GM12878 (cell line): Measurements from ENCODE around the gene GBA2. TPM values are rescaled to one million over a fixed set of nuclear protein-coding genes. Genes with fewer than 3 reads are reported as not detected.

Source experiments
- ASH2L ChIP-seq: fragments of 300-600, 200-600 bp; sonication (generic); IDR thresholded peaks from 2 replicates; pipeline ENCODE4 v1.6.1; 2017; ENCODE audit warnings: low read depth, mild to moderate bottlenecking, borderline replicate concordance
- BHLHE40 ChIP-seq, 2 experiments: fragments of 450-650 bp in 1 of 2; IDR thresholded peaks; 2 replicates each; pipeline ENCODE4 v1.6.1; 2011 to 2017; ENCODE audit warnings: low read depth in 2 of 2, borderline replicate concordance in 1 of 2, improper control_type of control experiment in 1 of 2, low read length in 1 of 2, mild to moderate bottlenecking in 1 of 2
- CTCF ChIP-seq, 3 experiments: IDR thresholded peaks in 2 of 3; conservative IDR thresholded peaks in 1 of 3; 2 replicates each; pipeline ENCODE4 v1.5.1; 2011; ENCODE audit warnings: low read depth in 3 of 3, low read length in 3 of 3, mild to moderate bottlenecking in 3 of 3, control low read depth in 2 of 3, moderate library complexity in 2 of 3, inconsistent platforms in 1 of 3, mixed read lengths in 1 of 3; ENCODE audit not compliant: control insufficient read depth in 2 of 3, insufficient read depth in 1 of 3; ENCODE audit errors: extremely low read depth in 1 of 3
- EGR1 ChIP-seq, 2 experiments: IDR thresholded peaks; 1 replicate in 1 of 2; 2 replicates in 1 of 2; pipeline ENCODE4 v1.6.1; 2011 to 2012; ENCODE audit warnings: low read depth in 2 of 2, low read length in 2 of 2, borderline replicate concordance in 1 of 2, mild to moderate bottlenecking in 1 of 2, moderate library complexity in 1 of 2
- GATAD2B ChIP-seq: fragments of 450-650 bp; conservative IDR thresholded peaks from 2 replicates; pipeline ENCODE4 v1.6.1; 2017; ENCODE audit warnings: low read depth, mild to moderate bottlenecking, moderate library complexity
- HDGF ChIP-seq: fragments of 450-650 bp; IDR thresholded peaks from 2 replicates; pipeline ENCODE4 v1.6.1; 2016; ENCODE audit warnings: antibody characterized with exemption
- LARP7 ChIP-seq: fragments of 450-650 bp; IDR thresholded peaks from 2 replicates; pipeline ENCODE4 v1.6.1; 2017; ENCODE audit warnings: mild to moderate bottlenecking
- MEF2A ChIP-seq: IDR thresholded peaks from 2 replicates; pipeline ENCODE4 v1.6.1; 2011; ENCODE audit warnings: low read depth, mild to moderate bottlenecking, low read length, moderate library complexity; ENCODE audit not compliant: insufficient read depth
- NKRF ChIP-seq: fragments of 450-650 bp; conservative IDR thresholded peaks from 2 replicates; pipeline ENCODE4 v1.6.1; 2017; ENCODE audit warnings: mild to moderate bottlenecking, moderate library complexity
- NR2F1 ChIP-seq: fragments of 450-650 bp; conservative IDR thresholded peaks from 2 replicates; pipeline ENCODE4 v1.6.1; 2017; ENCODE audit warnings: mild to moderate bottlenecking
- PML ChIP-seq: IDR thresholded peaks from 2 replicates; pipeline ENCODE4 v1.6.1; 2012; ENCODE audit warnings: low read length, inconsistent platforms
- POLR2AphosphoS5 ChIP-seq: IDR thresholded peaks from 2 replicates; pipeline ENCODE4 v1.6.1; 2011; ENCODE audit warnings: mild to moderate bottlenecking, low read length, inconsistent platforms
- YY1 ChIP-seq: IDR thresholded peaks from 2 replicates; pipeline ENCODE4 v1.6.1; 2011; ENCODE audit warnings: low read depth, mild to moderate bottlenecking, low read length
- ZNF217 ChIP-seq: fragments of 450-650 bp; IDR thresholded peaks from 2 replicates; pipeline ENCODE4 v1.6.1; 2017; ENCODE audit warnings: antibody characterized with exemption, mild to moderate bottlenecking
- polyA plus RNA-seq, 11 experiments: library from polyadenylated mRNA; depleted of rRNA in 4 of 11; unstranded in 6 of 11; stranded (reverse) in 5 of 11; fragments of >200 nt; fragmentation: Nextera tagmentation in 4 of 11; fragmentation: Illumina TruSeq in 1 of 11; extraction: Ambion mirVana in 4 of 11; extraction: Trizol in 1 of 11; gene quantifications; 1 replicate in 1 of 11; 2 replicates in 10 of 11; pipeline versions ENCODE4 v1.2.1 to v1.2.3, GENCODE V29; 2011 to 2016; ENCODE audit warnings: inconsistent platforms in 2 of 11, missing spikeins in 2 of 11, low read depth in 1 of 11
- total RNA-seq, 4 experiments: library from RNA; depleted of rRNA in 3 of 4; stranded (reverse); fragments of >200 nt in 3 of 4; fragmentation: Illumina TruSeq in 1 of 4; extraction: Trizol in 1 of 4; gene quantifications; 2 replicates each; pipeline versions ENCODE4 v1.2.1 to v1.2.3, GENCODE V29; 2013 to 2021
- TF ChIP-seq, protein P1 (sequence below): fragments of 450-650 bp; IDR thresholded peaks from 2 replicates; pipeline ENCODE4 v1.6.1; 2017; ENCODE audit warnings: mild to moderate bottlenecking, moderate library complexity
- TF ChIP-seq, protein P2 (sequence below): fragments of 450-650 bp; formaldehyde crosslinking; IDR thresholded peaks from 2 replicates; pipeline ENCODE4 v1.4.0; 2022; ENCODE audit warnings: mild to moderate bottlenecking, moderate library complexity

GBA2 gene
- total and polyA plus RNA-seq, 10 of the 15 experiments (the other 5 are each of a cell fraction or from before 2014, with no cell fraction given) = 15.3 to 45.1 (median 29.1) TPM

DNA sequence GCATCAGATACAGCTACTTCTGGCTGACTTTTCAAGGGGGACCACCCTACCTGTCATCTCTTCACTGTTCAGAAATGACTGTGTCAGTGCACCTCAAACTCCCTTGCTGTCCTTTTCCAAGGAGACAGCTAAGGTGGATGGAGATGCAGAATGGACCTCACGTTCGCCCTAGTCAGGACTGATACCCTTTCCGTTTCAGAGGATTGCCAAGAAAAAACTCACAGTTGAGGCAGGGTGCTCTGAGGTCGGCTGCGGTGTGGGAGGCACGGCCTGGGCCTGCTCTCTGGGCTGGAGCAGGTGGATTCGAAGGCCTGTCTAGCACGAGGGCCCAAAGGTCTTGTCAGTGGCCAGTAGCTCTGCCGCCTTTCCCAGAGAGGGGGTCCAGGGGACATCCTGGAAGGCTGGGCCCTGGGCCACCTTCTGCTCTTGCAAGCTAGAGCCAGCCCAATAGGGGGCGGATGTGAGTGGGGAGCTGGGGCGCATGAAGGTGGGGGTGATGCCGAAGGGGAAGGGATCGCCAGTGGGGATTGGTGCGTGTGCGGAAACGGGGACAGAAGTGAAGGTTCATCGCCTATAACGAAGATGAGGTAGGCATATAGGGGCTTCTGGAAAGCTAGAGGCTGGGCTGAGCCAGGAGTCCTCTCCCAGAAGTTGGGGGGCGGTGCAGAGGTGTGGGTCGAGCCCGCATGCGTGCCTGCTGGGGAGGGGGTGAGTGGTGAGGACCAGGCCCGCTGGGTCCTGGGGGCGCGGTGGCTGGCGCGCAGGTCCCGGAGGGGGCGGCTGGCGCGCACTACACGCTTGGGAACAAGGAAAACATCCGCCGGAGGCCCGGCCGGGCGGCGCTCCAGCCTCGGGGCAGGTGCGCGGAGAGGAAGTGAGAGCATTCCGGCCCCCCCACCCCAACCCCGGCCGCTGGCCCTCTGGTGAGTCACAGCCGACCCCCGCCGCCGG is 7.5 kb upstream of the GBA2 start (continued):
- TF ChIP-seq, protein P1, sequence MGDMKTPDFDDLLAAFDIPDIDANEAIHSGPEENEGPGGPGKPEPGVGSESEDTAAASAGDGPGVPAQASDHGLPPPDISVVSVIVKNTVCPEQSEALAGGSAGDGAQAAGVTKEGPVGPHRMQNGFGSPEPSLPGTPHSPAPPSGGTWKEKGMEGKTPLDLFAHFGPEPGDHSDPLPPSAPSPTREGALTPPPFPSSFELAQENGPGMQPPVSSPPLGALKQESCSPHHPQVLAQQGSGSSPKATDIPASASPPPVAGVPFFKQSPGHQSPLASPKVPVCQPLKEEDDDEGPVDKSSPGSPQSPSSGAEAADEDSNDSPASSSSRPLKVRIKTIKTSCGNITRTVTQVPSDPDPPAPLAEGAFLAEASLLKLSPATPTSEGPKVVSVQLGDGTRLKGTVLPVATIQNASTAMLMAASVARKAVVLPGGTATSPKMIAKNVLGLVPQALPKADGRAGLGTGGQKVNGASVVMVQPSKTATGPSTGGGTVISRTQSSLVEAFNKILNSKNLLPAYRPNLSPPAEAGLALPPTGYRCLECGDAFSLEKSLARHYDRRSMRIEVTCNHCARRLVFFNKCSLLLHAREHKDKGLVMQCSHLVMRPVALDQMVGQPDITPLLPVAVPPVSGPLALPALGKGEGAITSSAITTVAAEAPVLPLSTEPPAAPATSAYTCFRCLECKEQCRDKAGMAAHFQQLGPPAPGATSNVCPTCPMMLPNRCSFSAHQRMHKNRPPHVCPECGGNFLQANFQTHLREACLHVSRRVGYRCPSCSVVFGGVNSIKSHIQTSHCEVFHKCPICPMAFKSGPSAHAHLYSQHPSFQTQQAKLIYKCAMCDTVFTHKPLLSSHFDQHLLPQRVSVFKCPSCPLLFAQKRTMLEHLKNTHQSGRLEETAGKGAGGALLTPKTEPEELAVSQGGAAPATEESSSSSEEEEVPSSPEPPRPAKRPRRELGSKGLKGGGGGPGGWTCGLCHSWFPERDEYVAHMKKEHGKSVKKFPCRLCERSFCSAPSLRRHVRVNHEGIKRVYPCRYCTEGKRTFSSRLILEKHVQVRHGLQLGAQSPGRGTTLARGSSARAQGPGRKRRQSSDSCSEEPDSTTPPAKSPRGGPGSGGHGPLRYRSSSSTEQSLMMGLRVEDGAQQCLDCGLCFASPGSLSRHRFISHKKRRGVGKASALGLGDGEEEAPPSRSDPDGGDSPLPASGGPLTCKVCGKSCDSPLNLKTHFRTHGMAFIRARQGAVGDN = peak; percentile 7; the same call in 1 of the 2 replicates
- TF ChIP-seq LARP7 (no peak), ZNF217 (0 out of 2 replicates have a peak, but pooled peaks have one; percentile 14), NR2F1 (no peak), POLR2AphosphoS5 (no peak; the same call in 1 of the 2 replicates), GATAD2B (peak; percentile 82), HDGF (peak; percentile 96), PML (peak; percentile 37; the same call in 1 of the 2 replicates), ASH2L (peak; percentile 28; the same call in 1 of the 2 replicates), EGR1 (IDR thresholded peaks at IDR 0.05; ENCODE audit: borderline replicate concordance in 1 of 2, low read depth in 2 of 2, low read length in 2 of 2) (peak in 1 of 2 experiments; percentile 40; a peak in 1 of 3 replicates), NKRF (peak; percentile 36; the same call in 1 of the 2 replicates), BHLHE40 (IDR thresholded peaks at IDR 0.05; ENCODE audit: borderline replicate concordance in 1 of 2, low read depth in 2 of 2, low read length in 1 of 2) (peak in 1 of 2 experiments; percentile 71; a peak in 2 of 4 replicates), MEF2A (0 out of 2 replicates have a peak, but pooled peaks have one; percentile 5), YY1 (peak; percentile 21; the same call in 1 of the 2 replicates), CTCF (IDR thresholded peaks at IDR 0.05 in 2 of 3, conservative IDR thresholded peaks at IDR 0.05 in 1 of 3; ENCODE audit: control insufficient read depth in 2 of 3, extremely low read depth in 1 of 3, insufficient read depth in 1 of 3, low read depth in 3 of 3, low read length in 3 of 3) (peak; percentile 76 to 94 (median 82))
- TF ChIP-seq, protein P2, sequence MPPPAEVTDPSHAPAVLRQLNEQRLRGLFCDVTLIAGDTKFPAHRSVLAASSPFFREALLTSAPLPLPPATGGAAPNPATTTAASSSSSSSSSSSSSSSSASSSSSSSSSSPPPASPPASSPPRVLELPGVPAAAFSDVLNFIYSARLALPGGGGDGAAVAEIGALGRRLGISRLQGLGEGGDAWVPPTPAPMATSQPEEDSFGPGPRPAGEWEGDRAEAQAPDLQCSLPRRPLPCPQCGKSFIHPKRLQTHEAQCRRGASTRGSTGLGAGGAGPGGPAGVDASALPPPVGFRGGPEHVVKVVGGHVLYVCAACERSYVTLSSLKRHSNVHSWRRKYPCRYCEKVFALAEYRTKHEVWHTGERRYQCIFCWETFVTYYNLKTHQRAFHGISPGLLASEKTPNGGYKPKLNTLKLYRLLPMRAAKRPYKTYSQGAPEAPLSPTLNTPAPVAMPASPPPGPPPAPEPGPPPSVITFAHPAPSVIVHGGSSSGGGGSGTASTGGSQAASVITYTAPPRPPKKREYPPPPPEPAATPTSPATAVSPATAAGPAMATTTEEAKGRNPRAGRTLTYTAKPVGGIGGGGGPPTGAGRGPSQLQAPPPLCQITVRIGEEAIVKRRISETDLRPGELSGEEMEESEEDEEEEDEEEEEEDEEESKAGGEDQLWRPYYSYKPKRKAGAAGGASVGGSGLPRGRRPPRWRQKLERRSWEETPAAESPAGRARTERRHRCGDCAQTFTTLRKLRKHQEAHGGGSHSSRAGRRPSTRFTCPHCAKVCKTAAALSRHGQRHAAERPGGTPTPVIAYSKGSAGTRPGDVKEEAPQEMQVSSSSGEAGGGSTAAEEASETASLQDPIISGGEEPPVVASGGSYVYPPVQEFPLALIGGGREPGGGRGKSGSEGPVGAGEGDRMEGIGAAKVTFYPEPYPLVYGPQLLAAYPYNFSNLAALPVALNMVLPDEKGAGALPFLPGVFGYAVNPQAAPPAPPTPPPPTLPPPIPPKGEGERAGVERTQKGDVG (CRISPR knock-in tag) = no peak
